ENCODE measurements around the gene CADM1.

Gene CADM1

DNA sequence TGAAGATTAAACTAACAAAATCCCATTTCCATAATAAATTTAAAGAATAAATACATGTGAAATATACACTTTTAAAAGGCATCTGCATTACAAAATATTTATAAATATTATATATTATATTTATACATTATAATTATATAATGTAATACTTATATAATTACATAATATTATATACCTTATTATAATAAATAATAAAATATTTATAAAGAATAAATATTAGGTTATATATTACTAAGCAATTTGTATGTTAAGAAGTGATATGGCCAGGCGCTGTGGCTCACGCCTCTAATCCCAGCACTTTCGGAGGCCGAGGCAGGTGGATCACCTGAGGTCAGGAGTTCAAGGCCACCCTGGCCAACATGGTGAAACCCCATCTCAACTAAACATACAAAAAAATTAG, 97.8 kb downstream of the CADM1 start:
- DNase-seq (ENCODE audit: low read depth in 2 of 2) = no peak

DNA sequence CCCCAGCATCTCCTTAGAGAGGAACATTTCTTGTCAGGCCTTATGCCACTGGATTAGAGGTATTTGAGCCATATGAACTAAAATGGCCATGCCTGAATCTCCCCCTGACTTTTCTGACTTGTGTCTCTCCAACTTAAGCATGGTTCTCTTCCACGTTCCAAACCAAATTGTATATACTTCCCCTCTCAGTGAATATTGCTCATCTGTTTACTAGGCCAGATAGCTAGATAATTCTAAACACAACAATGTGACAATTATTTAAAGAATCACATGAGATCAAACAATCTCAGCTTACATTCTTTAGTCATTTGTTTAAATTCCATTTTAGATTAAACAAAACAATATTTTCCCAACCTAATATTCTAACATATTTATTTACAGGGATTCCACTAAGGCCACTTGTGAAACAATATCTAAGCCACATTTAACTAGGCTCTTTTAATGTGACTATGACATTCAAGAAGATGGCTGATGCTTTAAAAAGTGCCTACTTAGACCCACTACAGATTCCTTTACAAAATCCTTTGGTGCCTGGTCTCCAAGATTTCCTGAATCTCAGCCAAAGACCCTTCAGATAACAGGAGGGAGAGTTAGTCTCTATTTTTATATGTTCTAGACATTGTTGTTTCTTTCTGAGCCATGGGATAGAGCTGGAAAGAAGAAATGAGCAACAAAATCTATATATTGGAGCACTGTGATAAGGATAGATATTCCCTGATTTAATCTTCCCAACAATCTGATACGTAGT, 105.7 kb downstream of the CADM1 start:
- DNase-seq (ENCODE audit: low read depth in 2 of 2) = no peak

DNA sequence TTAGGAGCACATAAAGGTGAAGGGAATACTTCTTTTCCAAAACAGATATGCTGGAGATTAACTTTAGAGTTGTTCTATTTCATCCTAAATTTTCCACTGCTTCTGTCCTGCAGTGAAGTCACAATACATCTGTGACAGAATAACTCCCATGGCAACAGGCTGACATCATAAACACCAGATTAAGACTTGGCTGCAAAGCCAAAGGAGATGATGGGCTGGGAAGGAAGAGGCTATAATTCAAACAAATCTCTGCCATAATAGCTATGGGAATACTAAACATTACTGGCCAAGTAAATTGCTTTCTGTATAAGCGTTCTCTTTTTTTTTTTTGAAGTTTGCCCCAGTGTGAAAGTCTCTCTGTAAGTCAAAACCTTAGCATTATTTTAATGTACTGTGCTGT, 107.7 kb downstream of the CADM1 start:
- no peak for DNase-seq (ENCODE audit: low read depth in 2 of 2)

DNA sequence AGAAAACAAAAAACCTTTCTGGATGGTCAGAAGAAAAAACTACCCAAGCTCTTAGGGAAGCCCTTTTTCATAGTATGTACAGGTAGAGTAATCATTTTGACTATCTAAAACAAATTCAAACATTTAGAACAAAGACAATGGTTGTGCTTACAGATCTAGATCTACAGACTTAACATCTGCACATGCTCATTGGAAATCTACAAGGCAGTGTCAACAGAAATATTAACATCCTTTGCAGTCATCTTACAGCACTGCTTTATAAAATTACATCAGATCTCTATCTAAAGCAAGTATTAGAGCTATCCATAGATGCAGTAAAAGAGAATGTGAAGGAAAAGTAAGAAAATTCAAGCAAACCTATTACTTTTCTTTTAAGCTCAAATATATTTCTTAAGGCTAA, 110.3 kb downstream of the CADM1 start:
- DNase-seq (ENCODE audit: low read depth in 2 of 2) = no peak

DNA sequence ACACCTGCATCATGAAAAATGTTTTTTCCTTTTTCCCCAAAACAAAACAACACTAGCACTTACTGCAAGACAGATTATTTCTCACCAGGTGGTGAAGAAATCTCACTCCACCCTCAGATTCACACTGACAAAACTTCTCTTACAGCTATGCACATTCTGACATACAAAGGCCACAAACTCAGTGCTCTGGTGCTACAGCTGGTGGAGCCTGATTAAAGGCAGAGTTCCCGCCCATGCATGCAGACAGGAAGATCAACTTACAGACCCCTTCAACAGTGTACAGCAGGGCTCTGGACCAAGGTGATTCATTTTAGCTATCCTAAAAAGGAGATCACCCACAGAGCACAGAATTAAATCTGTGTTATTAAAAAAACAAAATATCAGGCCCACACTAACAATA, 112.6 kb downstream of the CADM1 start:
- no peak for DNase-seq (ENCODE audit: low read depth in 2 of 2)

DNA sequence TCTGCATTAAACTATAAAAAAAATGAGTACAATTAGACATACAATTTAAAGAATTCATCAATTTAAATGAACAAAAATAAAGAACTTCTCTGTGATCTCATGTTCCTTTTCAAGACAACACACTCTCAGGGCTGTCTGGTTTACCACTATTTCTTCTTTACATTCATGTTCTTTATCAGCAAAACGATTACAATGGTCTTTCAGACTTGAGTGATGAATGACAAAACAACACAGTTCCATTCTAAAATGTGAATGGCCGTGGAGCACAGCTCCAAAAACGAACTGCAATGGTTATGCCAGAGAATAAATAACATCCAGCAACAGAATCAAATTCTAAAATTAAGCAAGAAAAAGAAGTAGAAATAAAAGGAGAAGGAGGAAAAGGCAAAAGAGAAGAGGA, 113.1 kb downstream of the CADM1 start:
- no peak for DNase-seq (ENCODE audit: low read depth in 2 of 2)

DNA sequence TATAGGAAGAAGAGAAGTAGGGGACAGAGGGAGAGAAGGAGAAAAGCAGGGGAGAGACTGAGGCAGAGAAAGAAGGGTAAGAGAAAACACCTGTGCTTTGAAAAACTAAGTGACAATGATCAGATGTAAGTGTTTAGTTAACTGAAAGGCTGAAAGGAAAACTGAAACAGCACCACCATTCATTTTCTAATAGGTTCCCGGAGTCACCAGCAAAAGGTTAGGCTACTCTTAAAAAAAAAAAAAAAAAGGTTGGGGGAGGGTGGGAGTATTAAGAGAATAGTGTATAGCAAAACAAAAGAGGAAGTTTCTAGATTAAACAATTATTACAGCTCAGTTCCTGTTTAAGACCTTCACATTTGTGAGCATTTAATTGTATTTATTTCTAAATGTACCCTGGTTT, 113.8 kb downstream of the CADM1 start:
- no peak for DNase-seq (ENCODE audit: low read depth in 2 of 2)

DNA sequence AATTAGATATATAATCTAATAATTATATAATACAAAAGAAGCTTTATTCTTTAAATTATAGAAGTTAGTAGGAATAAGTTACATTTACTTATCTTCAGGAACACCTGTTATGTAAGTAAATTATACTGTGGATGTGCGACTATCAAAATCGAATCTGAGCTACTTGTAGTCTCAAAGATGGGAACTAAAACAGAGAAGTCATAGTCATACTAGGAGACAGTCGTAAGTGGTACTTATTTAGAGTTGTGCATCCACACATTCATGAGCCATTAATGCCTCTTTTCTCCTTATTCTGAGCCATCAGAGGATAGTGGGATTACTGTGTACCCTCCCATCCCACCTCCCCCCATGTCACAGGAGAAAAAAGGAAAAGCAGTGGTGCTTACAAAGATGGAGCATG, 114.4 kb downstream of the CADM1 start:
- DNase-seq (ENCODE audit: low read depth in 2 of 2) = no peak

DNA sequence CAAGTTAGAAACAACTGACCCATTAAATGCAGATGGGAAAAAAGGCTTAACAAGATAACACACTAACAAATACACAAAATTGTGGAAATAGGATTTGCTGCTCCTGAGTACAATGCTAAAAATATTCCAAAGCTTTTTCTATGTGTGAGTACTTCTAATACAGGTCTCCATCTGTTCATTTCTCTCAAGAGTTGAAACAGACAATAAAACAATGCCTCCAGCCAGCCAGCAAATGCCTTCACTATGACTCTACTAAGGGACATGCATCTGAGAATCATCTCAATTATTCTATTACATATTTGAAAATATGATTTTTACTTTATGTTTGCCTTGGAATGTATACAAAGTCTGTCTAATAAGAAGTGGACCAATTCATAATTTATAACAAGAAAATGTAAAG, 119.0 kb downstream of the CADM1 start:
- DNase-seq (ENCODE audit: low read depth in 2 of 2) = no peak

DNA sequence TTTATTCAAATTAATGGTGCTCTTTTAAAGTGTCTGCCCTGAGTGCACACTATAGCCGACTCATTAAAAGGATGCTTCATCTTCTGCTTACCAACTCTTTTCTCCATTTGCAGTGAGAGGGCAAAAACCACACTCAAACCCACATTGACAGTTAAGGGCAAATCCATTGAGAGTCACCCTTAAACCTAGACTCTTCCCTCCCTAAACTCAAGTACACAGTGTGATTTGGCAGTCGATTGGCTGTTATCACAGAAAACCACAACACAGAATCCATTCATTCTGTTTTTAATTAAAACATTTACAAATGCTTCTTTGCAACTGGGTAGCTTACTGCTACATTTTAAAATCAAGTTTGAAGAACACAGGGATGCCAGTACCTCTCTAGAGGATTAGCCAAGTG, 120.0 kb downstream of the CADM1 start:
- no peak for DNase-seq (ENCODE audit: low read depth in 2 of 2)

DNA sequence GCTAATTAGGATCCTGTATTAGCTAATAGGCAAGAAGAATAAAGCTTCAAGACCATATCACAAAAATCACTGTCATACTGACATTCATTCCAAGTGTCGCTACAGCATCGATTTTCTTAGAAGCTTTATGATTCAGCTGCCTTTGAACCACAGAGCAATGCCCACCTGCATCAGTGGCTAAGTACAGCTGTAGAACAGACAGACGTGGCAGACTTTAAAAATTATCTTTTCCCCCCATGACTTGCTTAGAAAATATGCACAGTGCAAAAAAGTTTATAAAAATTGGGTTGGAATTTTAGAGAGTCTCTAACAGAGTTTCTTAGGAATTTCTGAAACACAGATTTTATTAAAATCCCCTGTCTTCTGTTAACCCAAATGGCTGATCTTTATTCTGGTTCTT, 120.8 kb downstream of the CADM1 start:
- no peak for DNase-seq (ENCODE audit: low read depth in 2 of 2)

DNA sequence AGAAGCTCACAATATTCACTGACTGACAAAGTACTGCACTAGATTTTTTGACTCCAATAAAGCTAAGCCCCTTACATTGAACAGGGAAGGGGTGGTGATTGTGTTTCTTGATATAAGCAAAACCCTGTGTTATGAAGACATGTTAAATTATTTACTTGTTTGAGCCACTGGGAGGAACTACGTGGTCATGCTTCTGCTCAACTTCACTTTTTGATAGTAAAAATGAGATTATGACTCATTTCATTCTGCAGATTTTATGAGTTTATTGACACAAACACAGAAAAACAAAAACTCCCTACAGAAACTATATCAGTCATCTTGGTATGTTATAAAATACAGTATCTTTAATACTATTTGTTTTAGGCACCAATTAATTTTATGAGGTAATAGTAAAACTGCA, 124.7 kb downstream of the CADM1 start:
- DNase-seq (ENCODE audit: low read depth in 2 of 2) = no peak

DNA sequence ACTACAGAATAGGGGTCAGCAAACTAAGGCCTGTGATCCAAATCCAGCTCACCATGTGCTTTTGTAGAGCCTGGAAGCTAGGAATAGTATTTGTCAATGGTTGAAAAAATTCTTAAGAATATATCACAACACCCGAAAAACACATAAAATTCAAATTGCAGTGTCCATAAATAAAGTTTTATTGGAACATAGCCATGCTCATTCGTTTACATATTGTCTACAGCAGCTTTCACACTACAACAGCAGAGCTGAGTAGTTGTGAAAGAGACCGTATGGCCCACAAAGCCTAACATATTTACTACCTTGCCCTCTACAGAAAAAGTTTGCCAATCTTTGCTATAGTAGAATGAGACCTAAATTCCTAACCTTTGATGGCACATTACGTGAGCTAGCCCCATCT, 125.7 kb downstream of the CADM1 start:
- DNase-seq (ENCODE audit: low read depth in 2 of 2) = no peak

DNA sequence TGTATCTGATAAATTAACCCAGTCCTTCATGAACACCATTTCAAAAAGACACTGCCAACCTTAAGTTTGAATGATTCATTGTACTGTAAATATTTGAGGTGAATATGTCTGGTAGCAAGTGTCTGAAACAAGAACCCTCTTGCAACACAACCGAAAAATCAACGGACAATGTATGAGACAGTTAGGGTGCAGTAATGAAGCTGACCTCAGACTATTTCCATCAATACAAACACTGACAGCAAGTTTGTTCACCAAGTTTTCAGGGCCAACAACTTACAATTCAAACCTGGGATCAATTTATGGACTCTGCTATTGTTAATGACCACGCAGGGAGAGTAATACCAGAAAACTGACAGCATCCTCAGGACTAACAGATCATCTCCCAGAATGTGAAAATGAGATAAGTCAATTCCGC, 126.3 kb downstream of the CADM1 start:
- DNase-seq (ENCODE audit: low read depth in 2 of 2) = no peak

DNA sequence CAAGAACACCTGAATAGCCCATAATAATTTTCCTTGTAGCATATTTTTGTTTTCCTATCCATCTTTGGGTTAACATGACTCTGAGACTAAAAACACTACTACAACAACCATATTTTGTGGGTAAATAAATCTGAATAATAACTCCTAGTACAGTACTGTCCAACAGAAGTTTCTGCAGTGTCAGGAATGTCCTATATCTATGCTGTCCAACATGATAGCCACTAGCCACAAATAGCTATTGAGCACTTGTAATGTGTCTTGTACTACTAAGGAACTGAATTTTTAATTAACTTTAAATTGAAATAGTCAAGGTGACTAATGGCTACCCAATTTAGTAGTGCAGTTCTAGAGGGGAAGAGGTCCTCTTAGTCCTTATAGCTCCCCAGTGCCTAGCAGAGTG, 135.6 kb downstream of the CADM1 start:
- no peak for DNase-seq (ENCODE audit: low read depth in 2 of 2)

DNA sequence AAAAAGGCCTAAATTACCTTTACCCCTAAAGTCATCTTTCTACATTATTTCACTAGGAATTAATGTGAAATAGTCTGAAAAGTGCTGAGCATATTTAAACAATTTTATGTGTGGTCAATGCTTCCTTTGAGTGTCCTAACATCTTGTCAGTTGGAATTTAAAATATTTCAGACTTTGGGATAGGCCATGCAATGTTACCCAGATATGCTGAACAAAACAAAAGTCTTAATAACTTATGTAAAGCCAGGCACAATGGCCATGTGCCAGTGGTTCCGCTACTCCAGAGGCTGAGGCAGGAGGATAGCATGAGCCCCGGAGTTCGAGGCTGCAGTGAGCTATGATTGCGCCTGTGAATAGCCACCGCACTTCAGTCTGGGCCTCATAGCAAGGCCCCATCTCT, 137.4 kb downstream of the CADM1 start:
- DNase-seq (ENCODE audit: low read depth in 2 of 2) = peak in 1 of 2 experiments; percentile 29

DNA sequence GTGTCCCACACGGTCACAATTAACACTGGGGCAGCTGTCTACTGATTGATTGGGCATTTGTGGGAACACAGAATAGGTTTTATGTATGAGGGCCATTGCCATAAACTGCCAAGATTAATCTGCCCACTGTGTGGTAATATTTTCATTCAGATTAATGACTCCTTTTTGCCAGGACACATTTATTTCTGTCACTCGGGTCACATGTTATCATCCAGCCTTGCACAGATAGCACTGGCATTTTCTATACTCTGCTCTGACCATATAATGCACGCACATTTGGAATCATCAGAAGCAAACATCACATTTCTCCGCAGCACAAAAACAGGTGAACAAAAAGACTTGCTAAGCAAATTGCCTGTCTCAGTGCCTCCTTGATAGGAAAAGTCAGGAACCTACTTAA, 138.3 kb downstream of the CADM1 start:
- DNase-seq (ENCODE audit: low read depth in 2 of 2) = no peak

DNA sequence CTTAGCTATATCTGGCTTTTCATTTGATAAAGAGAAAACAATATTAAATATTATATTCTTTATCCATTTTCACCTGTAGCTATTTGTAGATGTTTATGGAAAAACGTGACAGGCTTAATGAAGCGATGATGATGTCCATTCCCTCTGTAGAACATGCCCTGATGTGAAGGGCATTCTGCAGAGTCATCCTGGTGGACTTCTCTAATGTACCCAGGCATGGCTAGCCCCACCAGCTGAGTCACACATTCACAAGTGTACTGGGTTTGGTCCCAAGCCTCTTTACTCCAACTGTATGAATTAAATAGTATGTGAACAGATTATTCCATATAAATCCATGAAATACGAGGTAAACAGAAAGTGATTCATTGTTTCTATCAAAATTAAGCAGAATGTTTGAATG, 139.3 kb downstream of the CADM1 start:
- no peak for DNase-seq (ENCODE audit: low read depth in 2 of 2)

DNA sequence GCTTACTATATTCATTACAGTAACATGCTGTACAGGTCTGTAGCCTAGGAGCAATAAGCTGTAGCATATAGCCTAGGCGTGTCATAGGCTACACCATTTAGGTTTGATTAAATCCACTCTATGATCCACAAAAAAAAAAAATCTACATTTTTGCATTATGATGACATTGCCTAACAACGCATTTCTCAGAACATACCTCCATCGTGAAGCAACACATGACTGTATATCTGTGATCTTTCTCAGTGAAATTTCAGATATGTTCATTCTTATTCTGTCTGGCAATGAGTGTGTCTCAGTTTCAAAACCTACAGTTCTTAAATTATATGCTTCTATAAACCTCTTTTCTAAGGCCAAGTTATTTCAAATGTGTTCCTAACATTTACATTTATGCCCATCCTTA, 140.3 kb downstream of the CADM1 start:
- no peak for DNase-seq (ENCODE audit: low read depth in 2 of 2)

DNA sequence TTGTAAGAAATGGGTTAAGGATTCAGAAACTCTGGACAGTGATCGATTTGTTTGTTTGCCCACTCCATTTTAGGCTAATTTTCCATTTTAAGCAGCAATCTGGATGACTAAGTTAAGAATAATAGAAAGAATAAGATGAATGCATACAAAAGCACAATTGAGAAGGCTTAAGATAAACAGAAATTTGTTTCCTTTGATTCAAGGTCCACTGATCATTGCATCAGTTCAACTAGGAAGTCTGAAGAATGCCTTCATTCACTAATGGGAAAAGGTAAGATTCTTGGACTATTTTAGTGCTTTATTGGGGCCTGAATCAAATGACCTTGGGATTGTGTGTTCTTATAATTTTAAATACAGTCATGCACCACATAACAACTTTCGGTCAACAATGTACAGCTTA, 140.8 kb downstream of the CADM1 start:
- DNase-seq (ENCODE audit: low read depth in 2 of 2) = no peak

DNA sequence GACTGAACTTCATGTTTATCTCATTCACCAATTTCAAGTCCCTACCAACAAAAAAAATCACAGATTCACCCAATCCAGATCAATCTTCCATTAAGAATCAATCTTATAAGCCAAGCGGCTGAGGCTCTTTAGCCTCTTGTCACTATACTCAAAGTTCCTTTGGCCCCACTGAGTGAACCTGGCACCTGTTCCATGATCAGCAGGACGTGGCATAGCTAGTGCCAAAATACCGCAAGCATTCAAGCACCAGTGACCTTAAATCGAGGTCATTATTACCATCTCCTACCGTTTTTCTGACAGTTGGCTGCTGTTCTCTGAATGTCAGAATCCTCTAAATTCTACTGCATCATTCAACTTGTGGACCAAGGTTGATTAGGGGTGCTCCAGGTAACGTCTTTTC, 141.2 kb downstream of the CADM1 start:
- no peak for DNase-seq (ENCODE audit: low read depth in 2 of 2)

DNA sequence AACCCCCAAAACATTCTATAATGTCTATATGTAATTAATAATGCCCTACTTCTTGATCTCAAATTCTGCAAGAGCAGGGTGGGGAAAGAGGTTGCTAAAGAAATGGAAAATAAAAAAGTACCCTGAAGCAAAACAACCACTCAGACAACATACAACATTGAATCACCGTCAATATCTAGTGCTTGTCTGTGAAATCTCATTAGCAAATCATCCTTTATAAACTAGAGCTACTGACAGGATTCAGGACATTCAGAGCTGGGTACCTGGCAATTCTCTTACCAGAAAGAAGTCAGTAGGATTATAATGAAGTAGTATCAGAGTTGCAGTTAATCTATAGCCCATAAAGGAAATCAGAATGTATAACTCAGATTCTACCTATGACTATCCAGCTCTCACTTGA, 143.2 kb downstream of the CADM1 start:
- no peak for DNase-seq (ENCODE audit: low read depth in 2 of 2)

DNA sequence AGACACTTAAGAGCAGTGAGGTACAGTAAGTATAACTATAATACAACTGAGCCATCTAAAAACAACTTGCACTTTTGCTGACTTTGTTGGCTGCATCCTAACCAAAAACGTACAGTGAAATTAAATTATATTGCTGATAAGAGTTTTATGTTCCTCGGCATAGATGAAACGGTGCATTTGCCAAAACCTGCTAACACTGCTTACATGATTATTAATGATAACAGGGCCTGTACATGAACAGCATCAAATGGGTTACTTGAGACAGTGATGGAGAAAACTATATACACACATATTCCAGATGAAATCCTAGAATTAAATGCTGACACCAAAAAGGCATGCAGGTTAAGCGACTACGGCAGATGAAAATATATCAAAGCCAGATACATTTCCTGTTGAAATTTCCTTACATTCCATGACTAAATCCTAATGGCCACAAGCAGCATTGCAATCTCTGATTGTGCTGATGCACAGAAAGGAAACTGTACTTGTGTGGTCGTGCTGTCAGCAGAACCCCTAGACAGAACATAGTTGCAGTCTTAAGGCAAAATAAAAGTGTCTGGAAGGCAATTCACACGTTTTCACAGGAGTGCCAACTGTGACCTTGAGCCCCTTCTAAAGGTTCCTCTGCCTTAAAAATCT, 143.9 kb downstream of the CADM1 start:
- no peak for DNase-seq (ENCODE audit: low read depth in 2 of 2)

DNA sequence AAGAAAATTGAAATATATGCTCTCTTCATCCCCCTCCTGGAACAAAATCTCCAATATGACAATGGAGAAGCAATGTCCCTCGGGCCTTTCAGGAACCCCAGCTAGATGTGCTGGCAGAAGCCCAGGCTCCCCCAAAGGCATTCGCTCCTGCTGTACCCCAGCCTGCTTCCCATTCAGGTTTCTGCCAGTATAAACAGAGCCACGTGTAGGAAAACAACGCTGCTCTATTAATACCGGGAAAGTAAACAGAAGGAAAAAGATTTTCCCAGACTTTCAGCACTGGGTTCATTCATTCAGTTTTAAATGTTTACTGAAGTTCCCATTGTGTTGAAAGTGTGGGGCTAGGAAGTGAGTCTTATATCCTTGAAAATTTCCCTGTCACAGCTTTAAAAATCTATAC, 147.1 kb downstream of the CADM1 start:
- DNase-seq (ENCODE audit: low read depth in 2 of 2) = no peak
